C4-2B (cell line): ENCODE results near the gene CBLN3.
"Not testable (repeated sequence)": the region's sequence is repeated elsewhere in the genome, so short reads cannot be mapped to it uniquely, and the experiment has no call there.

Source experiments
- H3K27ac ChIP-seq: fragments of 450-650 bp; 2 replicates; pipeline ENCODE4 v1.5.1; 2017
- CTCF ChIP-seq: fragments of 450-650 bp; conservative IDR thresholded peaks from 2 replicates; pipeline ENCODE4 v1.5.1; 2017; ENCODE audit warnings: mild to moderate bottlenecking
- ZFX ChIP-seq: fragments of 450-650 bp; IDR thresholded peaks from 2 replicates; pipeline ENCODE4 v1.6.1; 2017

Gene CBLN3

GRCh38 chr14:24463017-24463883, 33.8 kb upstream of the CBLN3 start:
- TF ChIP-seq CTCF = no peak
- no peak for TF ChIP-seq ZFX
- H3K27ac ChIP-seq = no peak overlapping the region

- H3K27ac ChIP-seq = no peak overlapping the region
- no peak for TF ChIP-seq ZFX
- TF ChIP-seq CTCF = no peak
Observed at GRCh38 chr14:24461336-24461735, 31.9 kb upstream of the CBLN3 start.

- TF ChIP-seq ZFX (no peak), CTCF (no peak)
- H3K27ac ChIP-seq = no peak overlapping the region
Observed at GRCh38 chr14:24459331-24459730, 29.9 kb upstream of the CBLN3 start.

- H3K27ac ChIP-seq = no peak overlapping the region
- TF ChIP-seq ZFX = no peak
- no peak for TF ChIP-seq CTCF
Observed at GRCh38 chr14:24458736-24459135, 29.3 kb upstream of the CBLN3 start.

GRCh38 chr14:24456980-24457379, 27.5 kb upstream of the CBLN3 start:
- TF ChIP-seq CTCF (no peak), ZFX (no peak)

GRCh38 chr14:24450828-24451227, 21.4 kb upstream of the CBLN3 start:
- not testable (repeated sequence) for H3K27ac ChIP-seq

More at GRCh38 chr14:24456980-24457379, 27.5 kb upstream of the CBLN3 start:
- H3K27ac ChIP-seq = no peak overlapping the region

- peak overlapping the region; percentile 95 for H3K27ac ChIP-seq
- no peak for TF ChIP-seq ZFX
- no peak for TF ChIP-seq CTCF
Observed at GRCh38 chr14:24443053-24443665, 13.7 kb upstream of the CBLN3 start.
